Measurements from ENCODE around the gene SPAG7.
"Not testable (repeated sequence)": the region's sequence is repeated elsewhere in the genome, so short reads cannot be mapped to it uniquely, and the experiment has no call there.

The SPAG7 gene

GRCh38 chr17:4938688-4939545 is 28.7 kb downstream of the SPAG7 start:
- DNase-seq (ENCODE audit: low read depth in 1 of 2, low spot score in 1 of 2), result no peak

DNA sequence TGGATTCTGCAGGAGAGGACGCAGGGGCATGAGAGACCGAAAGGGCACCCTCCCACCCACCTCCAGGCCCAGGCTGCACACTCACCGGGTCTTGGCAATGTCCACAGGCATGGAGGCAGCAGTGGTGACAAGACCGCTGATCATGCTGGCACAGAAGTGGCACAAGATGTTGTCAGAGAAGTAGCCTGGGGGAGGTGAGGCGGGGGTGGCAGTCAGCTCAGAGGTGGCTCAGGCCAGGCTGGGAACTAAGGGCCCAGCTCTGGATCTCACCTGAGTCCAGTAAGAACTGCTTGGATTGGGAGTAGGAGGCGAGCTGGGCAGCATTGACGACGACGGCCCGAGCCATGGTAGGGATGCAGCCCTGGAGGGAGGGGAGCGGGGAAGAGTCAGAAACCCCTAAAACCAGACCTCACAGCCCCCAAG is 29.5 kb downstream of the SPAG7 start:
- no peak for DNase-seq (ENCODE audit: low read depth in 1 of 2, low spot score in 1 of 2)

- no peak for DNase-seq (ENCODE audit: low read depth in 1 of 2, low spot score in 1 of 2)
Observed at GRCh38 chr17:4937553-4937952, 30.1 kb downstream of the SPAG7 start.

DNA sequence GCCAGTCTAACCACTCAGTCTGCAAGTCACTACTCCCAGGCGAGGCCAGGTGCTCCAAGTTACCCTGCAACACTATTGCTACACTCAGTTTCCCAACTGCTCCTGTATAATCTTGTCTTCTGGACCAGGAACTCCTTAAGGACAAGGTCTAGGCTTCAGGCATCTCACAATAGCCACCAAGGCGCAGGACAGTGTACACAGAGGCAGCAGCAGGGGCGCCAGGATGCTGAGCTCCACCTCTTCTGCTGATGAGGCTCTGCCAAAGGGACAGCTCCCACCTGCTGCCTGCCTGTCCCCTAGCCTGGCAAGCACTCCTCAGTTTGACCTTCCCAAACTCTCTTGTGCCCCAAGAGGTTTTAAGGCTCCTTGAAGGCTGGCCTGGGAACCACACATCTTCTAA is 31.2 kb downstream of the SPAG7 start:
- DNase-seq (ENCODE audit: low read depth in 1 of 2, low spot score in 1 of 2), result no peak

DNA sequence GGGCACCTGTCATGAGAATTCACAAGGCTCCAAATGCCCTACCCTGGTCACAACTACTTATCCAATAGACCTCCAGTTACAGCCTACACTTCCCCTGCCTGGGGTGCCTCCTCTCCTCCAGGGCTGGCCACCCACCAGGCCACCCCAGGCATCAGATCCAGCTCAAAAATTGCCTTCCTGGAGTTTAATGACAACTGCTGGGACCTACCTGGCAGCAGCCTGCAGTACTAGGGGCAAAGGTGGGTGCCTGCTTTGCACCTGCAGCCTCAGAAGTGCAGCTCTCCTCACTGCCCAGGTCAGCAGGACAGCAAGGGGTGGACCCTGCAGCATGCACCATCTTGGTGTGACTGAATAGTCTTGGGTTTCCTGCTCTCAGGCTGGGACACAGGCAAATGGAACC is 32.0 kb downstream of the SPAG7 start:
- no peak for DNase-seq (ENCODE audit: low read depth in 1 of 2, low spot score in 1 of 2)

DNA sequence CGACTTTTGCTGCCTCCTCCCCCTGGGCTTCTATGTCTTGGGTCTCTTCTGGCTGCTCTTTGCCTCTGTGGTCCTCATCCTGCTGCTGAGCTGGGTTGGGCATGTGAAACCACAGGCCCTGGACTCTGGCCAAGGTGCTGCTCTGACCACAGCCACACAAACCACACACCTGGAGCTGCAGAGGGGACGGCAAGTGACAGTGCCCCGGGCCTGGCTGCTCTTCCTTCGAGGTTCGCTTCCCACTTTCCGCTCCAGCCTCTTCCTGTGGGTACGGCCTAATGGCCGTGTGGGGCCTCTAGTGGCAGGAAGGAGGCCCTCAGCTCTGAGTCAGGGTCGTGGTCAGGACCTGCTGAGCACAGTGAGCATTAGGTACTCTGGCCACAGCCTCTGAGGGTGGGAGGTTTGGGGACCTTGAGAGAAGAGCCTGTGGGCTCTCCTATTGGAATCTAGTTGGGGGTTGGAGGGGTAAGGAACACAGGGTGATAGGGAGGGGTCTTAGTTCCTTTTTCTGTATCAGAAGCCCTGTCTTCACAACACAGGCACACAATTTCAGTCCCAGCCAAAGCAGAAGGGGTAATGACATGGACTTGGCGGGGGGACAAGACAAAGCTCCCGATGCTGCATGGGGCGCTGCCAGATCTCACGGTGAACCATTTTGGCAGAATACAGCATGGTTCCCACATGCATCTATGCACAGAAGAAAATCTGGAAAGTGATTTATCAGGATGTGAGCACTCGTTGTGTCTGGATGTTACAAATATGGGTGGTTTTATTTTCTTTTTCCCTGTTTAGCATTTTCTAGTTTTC is 33.2 kb downstream of the SPAG7 start:
- DNase-seq (ENCODE audit: low read depth in 1 of 2, low spot score in 1 of 2), result no peak

- no peak for DNase-seq (ENCODE audit: low read depth in 1 of 2, low spot score in 1 of 2)
Observed at GRCh38 chr17:4933646-4934045, 34.0 kb downstream of the SPAG7 start.

- no peak for DNase-seq (ENCODE audit: low read depth in 1 of 2, low spot score in 1 of 2)
Observed at GRCh38 chr17:4932756-4933155, 34.9 kb downstream of the SPAG7 start.

GRCh38 chr17:4931963-4932362 is 35.7 kb downstream of the SPAG7 start, which contains the start of gene GP1BA:
TSS of gene GP1BA (plus strand) at chr17:4932277. CDS start at chr17:4932605, 328 bp downstream.
- no peak for DNase-seq (ENCODE audit: low read depth in 1 of 2, low spot score in 1 of 2)

- DNase-seq (ENCODE audit: low read depth in 1 of 2, low spot score in 1 of 2), result no peak
Observed at GRCh38 chr17:4928881-4929280, 38.7 kb downstream of the SPAG7 start.

DNA sequence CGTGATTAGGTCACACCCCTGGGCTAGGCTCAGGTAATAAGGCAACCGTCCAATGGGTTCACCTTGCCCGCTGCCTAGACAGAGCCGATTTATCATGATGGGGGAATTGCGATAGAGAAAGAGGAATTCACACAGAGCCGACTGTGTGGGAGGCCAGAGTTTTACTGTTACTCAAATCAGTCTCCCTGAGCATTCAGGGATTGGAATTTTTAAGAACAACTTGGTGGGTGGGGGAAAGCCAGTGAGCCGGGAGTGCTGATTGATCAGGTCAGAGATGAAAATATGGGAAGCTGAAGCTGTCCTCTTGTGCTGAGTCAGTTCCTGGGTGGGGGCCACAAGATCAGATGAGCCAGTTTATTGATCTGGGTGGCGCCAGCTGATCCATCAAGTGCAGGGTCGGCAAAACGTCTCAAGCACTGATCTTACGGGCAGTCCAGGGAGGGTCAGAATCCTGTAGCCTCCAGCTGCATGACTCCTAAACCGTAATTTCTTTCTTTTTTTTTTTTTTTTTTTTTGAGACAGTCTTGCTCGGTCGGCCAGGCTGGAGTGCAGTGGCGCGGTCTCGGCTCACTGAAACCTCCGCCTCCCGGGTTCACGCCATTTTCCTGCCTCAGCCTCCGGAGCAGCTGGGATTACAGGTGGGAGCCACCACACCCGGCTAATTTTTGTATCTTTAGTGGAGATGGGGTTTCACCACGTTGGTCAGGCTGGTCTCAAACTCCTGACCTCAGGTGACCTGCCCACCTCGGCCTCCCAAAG is 40.9 kb downstream of the SPAG7 start:
- not testable (repeated sequence) for DNase-seq (ENCODE audit: low read depth in 1 of 2, low spot score in 1 of 2)

DNA sequence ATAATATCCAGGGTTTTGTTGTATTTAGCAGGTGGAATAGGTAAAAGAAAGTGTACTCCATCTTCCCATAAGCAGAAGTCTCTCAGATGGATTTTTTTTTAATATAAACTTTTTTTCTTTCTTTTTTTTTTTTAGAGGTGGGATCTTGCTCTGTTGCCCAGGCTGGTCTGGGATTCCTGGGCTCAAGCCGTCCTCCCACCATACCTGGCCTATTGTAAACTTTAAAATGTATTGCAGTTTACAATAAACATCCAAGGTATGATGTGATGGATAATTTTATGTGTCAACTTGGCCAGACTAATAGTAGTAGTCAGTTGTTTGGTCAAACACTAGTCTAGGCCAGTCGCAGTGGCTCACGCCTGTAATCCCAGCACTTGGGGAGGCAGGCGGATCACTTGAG is 46.3 kb downstream of the SPAG7 start:
- no peak for DNase-seq (ENCODE audit: low read depth in 1 of 2, low spot score in 1 of 2)

GRCh38 chr17:4920351-4921048 is 47.1 kb downstream of the SPAG7 start:
- DNase-seq (ENCODE audit: low read depth in 1 of 2, low spot score in 1 of 2), result no peak

DNA sequence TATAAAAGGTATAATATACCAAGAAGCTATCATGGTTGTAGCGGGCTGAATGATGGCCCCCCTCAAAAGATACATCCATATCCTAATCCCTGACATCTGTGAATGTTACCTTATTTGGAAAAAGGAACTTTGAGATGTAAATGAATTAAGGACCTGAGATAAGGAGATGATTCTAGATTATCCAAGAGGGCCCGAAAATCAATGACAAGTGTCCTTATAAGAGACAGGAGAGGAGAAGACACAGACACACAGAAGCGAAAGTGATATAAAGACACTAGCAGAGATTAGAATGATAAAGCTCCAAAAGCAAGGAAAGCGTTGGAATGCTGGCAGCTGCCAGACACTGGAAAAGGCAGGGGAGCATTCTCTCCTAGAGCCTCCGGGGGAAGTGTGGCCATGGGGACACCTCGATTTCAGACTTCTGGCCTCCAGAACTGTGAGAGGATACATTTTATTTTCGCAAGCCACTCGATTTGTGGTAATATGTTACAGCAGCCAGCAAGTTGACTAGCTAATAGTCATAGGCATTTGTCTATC is 48.0 kb downstream of the SPAG7 start:
- DNase-seq (ENCODE audit: low read depth in 1 of 2, low spot score in 1 of 2), result no peak

DNA sequence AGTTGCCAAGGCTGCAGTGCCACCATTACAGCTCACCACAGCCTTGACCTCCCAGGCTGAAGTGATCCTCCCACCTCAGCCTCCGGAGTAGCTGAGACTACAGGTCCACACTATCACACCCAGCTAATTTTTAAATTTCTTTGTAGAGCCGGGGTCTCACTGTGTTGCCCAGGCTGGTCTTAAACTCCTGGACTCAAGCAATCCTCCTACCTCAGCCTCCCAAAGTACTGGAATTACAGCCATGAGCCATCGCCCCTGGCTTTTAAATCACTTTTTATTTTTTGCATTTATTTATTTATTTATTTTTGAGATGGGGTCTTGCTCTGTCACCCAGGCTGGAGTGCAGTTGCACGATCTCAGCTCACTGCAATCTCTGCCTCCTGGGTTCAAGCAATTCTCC is 53.1 kb downstream of the SPAG7 start:
- not testable (repeated sequence) for DNase-seq (ENCODE audit: low read depth in 1 of 2, low spot score in 1 of 2)

- no peak for DNase-seq (ENCODE audit: low read depth in 1 of 2, low spot score in 1 of 2)
Observed at GRCh38 chr17:4913994-4914393, 53.6 kb downstream of the SPAG7 start.

Measured in stimulated activated CD4-positive, alpha-beta T cell treated with anti-CD3 and anti-CD28 coated beads, Interleukin-15, amount 100 ng/mL, for 1 hour (primary cell).